GM10847 (cell line): Measurements from ENCODE around the gene KLK8.

Experiments
- POLR2A ChIP-seq: IDR thresholded peaks from 2 replicates; pipeline ENCODE4 v1.6.1; 2011; ENCODE audit not compliant: insufficient read length; ENCODE audit errors: extremely low read depth

The KLK8 gene

GRCh38 chr19:51005248-51005647 lies 3.8 kb upstream of the KLK8 start:
- no peak for TF ChIP-seq POLR2A

DNA sequence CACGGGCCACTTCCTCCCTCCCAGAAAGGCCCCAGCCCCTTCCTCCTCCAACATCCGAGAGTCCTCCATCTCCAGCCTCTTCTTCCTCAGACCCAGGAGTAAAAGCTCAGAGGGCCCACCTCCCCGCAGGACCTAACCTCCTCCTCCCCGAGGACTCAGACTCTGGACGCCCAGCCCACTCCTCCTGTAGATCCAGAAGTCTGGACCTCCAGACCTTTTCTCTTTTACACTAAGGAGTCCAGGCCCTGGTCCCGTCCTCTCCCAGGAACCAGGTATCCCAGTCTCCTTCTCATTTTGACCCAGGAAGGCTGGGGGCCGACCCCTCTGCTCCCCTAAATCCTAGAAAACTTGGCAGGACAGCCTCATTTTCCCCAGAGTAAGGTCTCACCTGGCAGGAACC lies 1.9 kb upstream of the KLK8 start:
- no peak for TF ChIP-seq POLR2A

- no peak for TF ChIP-seq POLR2A
These were observed 1.3 kb upstream of the KLK8 start for GRCh38 chr19:51002542-51003311.

- no peak for TF ChIP-seq POLR2A
These were observed 707 bp upstream of the KLK8 start for GRCh38 chr19:51002089-51002532.

GRCh38 chr19:51000981-51001380 lies 423 bp downstream of the KLK8 start:
- no peak for TF ChIP-seq POLR2A

DNA sequence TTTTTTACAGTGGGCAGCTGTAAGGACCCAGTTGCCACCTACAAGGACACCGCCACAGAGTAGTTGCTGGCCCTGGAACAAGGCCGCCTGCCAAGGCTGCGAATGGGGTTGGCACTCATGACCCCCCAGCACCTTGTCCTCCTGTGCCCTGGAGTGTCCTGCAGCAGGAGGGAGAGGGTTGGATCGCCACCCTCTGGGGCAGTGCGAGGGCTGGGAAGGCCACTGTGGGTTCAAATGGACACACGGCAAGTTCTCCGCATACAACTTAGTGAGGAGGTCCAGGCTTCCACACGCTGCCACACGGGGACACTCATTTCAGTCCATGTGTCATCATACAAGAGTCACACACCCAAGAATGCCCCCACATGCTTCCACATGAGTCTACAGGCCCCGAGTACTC lies 978 bp downstream of the KLK8 start:
- TF ChIP-seq POLR2A: no peak

DNA sequence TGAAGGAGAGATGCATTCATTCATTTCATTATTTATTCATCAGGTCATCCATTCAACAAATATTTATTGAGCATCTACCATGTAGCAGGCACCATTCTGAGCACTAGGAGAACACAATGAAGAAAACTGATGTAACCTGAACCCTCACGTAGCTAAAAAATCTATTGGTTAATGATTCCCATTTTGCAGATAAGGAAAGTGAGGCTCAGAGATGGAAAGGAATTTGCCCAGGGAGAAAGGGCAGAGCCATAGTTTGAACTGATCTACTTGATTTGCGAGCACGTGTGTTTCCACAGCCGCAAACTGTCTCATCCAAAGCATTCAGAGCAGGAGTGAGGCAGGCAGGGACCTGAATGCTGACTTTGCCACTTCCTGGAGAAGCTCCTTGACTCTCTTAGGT lies 2.7 kb downstream of the KLK8 start:
- TF ChIP-seq POLR2A: no peak

DNA sequence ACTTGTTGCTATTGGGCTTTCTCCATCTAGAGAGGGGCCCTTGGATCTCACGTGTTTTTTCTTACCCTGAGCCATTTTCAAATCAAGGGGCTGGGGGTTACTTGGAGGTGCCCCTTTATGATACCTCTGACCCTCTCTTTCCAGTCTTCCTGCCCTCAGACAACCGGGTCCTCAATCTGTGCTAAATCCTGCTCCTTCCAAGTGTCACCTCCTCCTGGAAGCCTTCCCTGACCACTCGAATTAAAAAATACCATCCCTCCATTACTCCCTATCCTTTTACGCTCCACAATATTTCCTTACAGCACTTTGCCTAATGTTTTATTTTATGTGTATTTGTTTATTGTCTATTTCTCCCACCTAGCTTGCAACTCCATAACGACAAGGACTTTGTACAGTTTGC lies 3.3 kb downstream of the KLK8 start:
- no peak for TF ChIP-seq POLR2A

DNA sequence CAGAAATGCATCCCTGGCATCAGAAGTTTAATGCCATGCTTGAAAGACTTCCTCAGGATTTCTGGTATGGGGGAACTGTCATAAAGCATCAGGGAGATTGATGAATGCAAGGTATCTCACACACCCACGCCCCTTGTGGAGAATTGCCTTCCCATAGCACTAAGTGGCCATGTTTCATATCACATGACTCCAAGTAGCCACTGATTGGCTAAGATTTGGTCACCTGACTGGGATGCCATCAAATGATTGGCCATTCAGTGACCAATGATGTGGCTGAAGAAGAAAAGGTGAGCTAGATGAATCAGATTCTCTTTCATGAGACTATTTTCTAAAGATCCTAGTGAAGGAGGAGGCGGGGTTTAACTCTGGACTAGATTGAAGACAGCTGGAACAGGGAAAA lies 7.3 kb downstream of the KLK8 start:
- no peak for TF ChIP-seq POLR2A

DNA sequence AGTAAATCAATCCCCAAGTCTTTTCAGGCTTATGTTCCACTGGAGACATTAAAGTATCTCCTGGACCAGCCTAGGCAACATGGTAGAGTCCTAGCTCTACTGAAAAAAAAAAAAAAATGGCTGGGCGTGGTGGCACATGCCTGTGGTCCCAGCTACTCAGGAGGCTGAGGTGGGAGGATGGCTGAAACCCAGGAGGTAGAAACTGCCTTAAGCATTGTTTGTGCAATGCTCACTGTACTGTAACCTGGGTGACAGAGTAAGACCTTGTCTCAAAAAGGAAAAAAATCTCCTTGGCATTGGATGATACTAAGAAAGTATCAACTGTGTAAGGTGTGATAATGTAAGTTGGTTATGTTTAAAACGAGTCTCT lies 8.8 kb downstream of the KLK8 start:
- TF ChIP-seq POLR2A: no peak

DNA sequence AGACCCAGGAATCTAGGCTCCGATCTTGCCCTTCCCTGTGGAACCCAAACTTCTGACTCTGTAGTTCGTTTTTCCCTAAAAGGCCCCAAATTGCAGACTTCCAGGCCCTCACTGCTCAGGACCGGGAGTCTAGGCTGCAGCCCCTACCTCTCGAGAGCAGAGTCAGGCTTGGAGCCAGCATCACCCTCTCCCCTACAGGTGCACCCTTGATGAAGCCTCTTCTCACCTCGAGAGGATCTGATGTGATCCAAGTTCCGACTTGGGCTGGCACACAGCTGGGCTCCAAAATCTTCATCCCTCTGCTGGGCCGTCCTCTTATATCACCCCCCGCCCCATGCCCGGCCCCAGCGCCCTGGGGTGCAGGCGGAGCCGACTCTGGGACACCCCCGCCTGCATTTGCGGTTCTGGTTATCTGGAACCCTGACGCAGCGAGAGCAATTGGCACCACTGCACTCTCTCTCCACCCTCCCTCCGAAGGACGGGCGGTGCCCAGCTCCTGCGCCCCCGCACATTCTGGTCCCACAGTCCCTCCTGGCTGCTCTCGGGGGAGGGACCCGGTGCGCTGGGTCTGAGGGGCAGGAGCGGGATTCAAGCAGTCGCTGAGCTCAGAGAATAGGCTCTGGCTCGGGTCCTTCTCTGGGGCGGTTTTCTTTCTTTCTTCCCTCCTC lies 17.6 kb downstream of the KLK8 start, which contains the start of gene KLK7:
KLK7 (minus strand) TSS at position 293 of the 668 bp plus-strand sequence. CDS start 1,518 bp downstream, outside the sequence.
- no peak for TF ChIP-seq POLR2A

GRCh38 chr19:50982186-50982585 lies 19.2 kb downstream of the KLK8 start:
- no peak for TF ChIP-seq POLR2A

DNA sequence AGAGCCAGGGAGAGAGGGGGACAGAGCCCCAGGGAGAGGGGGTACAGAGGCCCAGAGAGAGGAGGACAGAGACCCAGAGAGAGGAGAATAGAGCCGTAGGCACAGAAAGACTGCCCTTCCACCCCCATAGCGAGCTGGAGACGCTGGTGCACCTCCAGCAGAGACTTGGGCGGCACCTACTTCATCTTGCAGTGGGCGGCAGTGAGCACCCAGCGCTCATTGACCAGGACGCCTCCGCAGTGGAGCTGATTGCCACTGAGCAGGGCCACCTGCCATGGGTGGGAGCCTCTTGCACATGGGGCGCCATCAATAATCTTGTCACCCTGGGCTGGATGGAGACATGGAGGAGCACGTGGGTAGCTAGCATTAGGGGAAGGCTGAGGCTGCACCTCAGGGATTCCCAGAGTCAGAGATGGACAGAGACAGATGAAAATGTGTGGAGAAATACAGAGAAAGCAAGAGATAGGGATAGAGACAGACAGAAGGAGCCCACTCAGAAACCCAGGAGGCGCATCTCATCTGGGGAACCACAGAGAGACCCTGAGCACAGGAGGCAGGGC lies 19.7 kb downstream of the KLK8 start:
- no peak for TF ChIP-seq POLR2A

DNA sequence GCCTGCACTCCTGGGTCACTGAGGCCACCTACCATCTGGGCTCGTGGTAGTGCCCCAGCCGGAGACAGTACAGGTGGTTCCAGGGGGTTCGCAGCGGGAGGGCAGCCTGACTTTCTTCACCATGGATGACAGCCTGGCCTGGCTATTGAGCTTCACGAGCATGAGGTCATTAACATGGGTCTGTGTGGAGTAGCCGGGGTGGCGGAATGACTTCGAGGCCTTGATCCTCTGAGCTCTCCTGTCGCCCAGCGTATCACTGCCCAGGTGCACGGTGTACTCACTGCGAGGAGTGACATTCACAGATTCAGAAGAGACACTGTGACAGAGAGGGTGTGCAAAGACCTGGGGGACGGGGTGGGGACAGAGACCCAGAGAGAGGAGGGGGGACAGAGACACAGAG lies 21.2 kb downstream of the KLK8 start:
- no peak for TF ChIP-seq POLR2A

GRCh38 chr19:50979758-50980157 lies 21.6 kb downstream of the KLK8 start:
- TF ChIP-seq POLR2A: no peak

DNA sequence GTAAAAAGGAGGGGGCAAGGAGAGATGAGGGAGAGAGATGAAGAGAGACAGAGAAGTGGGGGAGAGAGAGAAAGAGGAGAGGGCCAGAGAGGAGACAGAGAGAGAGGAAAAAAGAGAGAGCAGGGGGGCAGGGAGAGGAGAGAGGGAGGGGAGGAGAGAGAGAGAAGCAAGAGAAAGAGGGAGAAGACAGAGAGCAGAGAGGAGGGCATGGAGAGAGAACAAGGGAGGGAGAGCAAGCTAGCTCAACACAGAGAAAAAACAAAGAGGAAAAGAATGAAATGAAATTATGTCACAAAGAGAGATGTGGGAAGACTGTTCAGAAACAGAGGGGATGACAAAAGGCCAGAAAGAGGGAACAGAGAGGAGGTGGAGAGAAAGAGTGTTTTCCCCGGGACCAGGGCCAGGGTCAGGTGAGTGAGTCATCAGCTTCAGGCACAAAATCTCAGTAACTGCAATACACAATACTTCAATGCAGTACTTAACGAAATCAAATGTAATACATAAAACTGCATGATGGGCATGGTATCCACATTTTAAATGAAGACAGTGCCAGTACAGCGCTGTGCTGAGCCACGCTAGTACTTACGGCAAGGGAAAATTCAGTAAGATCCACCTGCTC lies 22.5 kb downstream of the KLK8 start:
- no peak for TF ChIP-seq POLR2A

GRCh38 chr19:50977626-50978025 lies 23.8 kb downstream of the KLK8 start:
- TF ChIP-seq POLR2A: no peak

- TF ChIP-seq POLR2A: no peak
These were observed 25.6 kb downstream of the KLK8 start for GRCh38 chr19:50975766-50976165.
